CD4-positive, alpha-beta T cell treated with Interleukin-6 at 100 ng/mL for 8 hours (primary cell): Measurements from ENCODE around the gene GCAT.

Experiments
- DNase-seq: peaks from one replicate; pipeline ENCODE4 v3.0.0-alpha.2; 2020; ENCODE audit warnings: mixed read lengths, low spot score

Gene GCAT

DNA sequence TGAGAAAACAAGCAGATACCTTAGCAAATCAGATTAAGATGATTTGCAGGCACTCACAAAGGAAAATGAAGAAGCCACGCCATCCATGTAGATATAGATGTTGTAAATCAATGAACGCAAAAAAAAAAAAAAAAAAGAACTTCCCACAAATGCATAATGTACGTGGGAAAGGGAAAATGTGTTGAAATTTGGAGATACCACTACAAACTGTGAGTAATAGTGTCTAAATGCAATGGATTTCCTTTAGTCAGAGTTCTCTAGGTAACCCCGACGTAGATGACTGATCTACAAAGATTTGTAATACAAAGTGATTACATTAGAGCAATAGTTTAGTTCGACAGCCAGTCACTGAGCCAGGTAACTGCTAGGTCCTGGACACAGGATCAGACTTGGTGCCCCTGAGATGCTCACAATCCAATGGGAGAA lies 37.2 kb downstream of the GCAT start:
- DNase-seq, result no peak

DNA sequence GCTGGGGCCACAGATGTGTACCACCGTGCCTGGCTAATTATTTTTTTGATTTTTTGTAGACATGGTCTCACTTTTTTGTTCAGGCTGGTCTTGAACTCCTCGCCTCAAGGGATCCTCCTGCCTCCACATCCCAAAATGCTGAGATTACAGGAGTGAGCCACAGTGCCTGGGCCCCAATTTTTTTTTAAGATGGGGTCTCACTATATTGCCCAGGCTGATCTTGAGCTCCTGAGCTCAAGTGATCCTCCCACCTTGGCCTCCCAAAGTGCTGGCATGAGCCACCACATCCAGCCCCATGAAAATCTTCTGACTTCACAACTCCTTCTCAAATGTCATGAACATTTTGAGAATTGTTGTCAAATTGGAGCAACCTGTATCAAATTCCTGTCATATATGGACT lies 38.7 kb downstream of the GCAT start:
- DNase-seq, result no peak

DNA sequence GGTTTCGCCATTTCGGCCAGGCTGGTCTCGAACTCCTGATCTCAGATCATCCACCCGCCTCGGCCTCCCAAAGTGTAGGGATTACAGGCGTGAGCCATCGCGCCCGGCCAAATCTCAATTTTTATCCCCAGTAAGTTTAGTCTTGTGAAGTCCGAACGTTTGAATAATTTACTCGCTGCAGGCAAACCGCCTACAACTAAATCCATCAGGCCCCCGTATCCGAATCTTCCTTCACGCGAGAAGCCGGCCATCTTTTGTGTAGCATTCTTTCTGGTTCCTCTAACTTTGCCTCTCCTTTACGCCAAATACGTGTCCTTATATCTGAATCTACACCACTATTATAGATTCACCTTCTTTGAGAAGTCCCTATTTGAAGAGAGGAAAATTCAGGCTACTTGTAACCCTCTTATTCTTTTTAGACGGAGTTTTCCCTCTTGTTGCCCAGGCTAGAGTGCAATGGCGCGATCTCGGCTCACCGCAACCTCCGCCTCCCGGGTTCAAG lies 40.9 kb downstream of the GCAT start:
- DNase-seq, result no peak

GRCh38 chr22:37849089-37849751 lies 41.5 kb downstream of the GCAT start, which contains the start of gene EIF3L:
Gene EIF3L (plus strand): TSS chr22:37849419. CDS start chr22:37849450, 31 bp downstream.
- DNase-seq, result peak; percentile 84

GRCh38 chr22:37850801-37851200 lies 43.1 kb downstream of the GCAT start:
- no peak for DNase-seq

DNA sequence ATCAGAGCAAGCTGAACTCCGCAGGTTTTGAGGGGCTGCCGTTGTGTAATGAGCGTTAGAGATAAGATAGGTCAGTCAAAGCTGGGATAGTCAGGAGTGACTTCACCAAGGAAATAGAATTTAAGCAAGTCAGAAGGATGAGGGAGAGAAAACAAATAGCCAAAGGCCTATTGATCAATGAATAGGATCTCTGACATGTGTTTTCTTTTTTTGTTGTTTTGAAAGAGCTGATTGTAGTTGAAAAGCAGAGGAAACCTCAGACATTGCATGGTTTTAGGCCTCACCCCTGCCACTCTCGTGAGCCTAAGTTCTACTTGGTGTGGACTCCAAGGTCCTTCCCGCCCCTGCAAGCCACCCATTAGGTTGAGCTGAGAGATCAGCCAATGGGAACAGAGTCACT lies 44.7 kb downstream of the GCAT start:
- DNase-seq, result no peak

DNA sequence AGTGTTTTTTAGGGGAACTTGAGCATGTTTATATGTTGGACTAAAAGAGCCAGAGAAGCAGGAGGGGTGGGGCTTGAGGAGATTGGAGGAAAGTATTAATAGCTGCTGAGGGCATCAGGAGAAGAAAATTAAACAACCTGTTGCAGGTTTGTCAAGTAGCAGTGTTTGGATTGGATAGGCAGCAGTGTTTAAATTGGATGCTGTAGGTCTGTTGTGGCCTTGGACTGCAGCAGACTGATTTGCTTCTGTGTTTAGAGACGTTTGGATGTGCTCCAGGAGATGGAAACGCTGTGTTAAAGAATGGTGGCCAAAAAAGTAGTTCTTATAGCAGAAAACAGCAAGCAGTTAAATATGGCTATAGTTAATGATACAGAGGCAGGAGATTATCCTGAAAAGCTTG lies 47.2 kb downstream of the GCAT start:
- no peak for DNase-seq

GRCh38 chr22:37855462-37855861 lies 47.7 kb downstream of the GCAT start:
- no peak for DNase-seq

- DNase-seq, result no peak
Observed at GRCh38 chr22:37860796-37861421, 53.2 kb downstream of the GCAT start.

DNA sequence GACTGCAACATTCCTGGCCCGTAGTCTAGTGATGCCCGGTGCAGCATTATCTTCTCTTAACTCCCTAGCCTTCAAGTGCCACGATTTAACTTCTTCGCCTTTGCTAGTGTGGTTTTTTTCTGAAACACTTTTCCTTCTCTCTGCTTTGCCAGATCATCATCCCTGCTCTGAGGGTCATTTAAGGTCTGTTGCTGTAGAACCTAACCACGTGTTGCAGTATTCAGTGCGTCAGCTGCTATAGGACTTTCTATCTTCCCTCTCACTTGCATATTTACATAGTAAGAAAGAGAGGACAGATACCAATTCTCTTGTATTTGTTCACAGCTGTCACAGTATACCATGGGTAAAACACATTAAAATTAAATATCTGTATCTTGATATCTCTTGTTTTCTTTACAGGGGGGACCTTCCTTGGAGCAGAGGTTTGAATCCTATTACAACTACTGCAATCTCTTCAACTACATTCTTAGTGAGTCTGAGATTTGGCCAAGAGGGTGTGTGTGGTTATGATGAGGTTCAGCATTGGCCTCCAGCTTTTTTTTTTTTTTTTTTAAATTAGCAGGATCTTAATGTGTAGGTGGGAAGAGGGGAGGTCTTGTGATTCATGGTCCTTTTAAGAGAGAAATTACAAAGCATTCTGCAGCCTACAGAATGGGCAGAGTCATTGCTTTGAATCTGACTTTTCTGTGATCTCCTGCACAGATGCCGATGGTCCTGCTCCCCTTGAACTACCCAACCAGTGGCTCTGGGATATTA lies 55.0 kb downstream of the GCAT start:
- no peak for DNase-seq

- DNase-seq, result no peak
Observed at GRCh38 chr22:37865510-37865909, 57.8 kb downstream of the GCAT start.
